Measurements from ENCODE around the gene ILKAP. TPM values are rescaled to one million over a fixed set of nuclear protein-coding genes. Genes with fewer than 3 reads are reported as not detected.

The ILKAP gene
- total RNA-seq, 1 donor from 2014 or later, result 63.2 TPM

- Mint-ChIP-seq H3K27ac (ENCODE audit: unreplicated experiment) (no peak overlapping the region), H3K27me3 (ENCODE audit: low read depth) (no peaks in the 10 kb centered on the region), H3K36me3 (ENCODE audit: low read depth) (no peaks in the 10 kb centered on the region), H3K4me3 (no peak overlapping the region), H3K4me1 (no peaks in the 10 kb centered on the region), H3K9me3 (no peaks in the 10 kb centered on the region)
- DNase-seq (ENCODE audit: low read depth, low spot score), result no peak
- TF ChIP-seq CTCF (conservative IDR thresholded peaks at IDR 0.05), result no peak
Observed at GRCh38 chr2:238130696-238131628, 72.5 kb downstream of the ILKAP start.

DNA sequence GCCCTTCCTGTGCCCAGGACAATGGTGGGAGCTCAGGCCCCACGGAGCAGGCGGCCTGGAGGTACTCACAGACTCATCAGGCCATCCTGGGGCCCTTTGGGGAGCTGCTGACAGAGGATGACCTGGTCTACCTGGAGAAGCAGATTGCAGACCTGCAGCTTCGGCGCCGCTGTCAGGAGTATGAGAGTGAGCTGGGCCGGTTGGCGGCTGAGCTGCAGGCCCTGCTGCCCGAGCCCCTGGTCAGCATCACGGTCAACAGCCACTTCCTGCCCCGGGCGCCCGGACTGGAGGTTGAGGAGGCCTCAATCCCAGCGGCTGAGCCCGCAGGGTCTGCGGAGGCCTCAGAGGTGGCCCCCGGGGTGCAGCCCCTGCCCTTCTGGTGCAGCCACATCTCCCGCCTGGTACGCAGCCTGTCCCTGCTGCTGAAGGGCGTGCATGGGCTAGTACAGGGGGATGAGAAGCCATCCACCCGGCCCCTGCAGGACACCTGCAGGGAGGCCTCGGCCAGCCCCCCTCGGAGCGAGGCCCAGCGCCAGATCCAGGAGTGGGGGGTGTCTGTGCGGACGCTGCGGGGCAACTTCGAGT lies 73.3 kb downstream of the ILKAP start:
- Mint-ChIP-seq H3K4me3 (no peak overlapping the region), H3K27me3 (ENCODE audit: low read depth) (no peaks in the 10 kb centered on the region), H3K9me3 (no peaks in the 10 kb centered on the region), H3K4me1 (no peaks in the 10 kb centered on the region), H3K36me3 (ENCODE audit: low read depth) (no peaks in the 10 kb centered on the region), H3K27ac (ENCODE audit: unreplicated experiment) (no peak overlapping the region)
- DNase-seq (ENCODE audit: low read depth, low spot score), result no peak
- no peak for TF ChIP-seq CTCF (conservative IDR thresholded peaks at IDR 0.05)

- no peak overlapping the region for H3K27ac Mint-ChIP-seq (ENCODE audit: unreplicated experiment)
- H3K4me1 Mint-ChIP-seq, result no peaks in the 10 kb centered on the region
- H3K36me3 Mint-ChIP-seq (ENCODE audit: low read depth), result no peaks in the 10 kb centered on the region
- no peaks in the 10 kb centered on the region for H3K27me3 Mint-ChIP-seq (ENCODE audit: low read depth)
- H3K9me3 Mint-ChIP-seq, result no peaks in the 10 kb centered on the region
- no peak overlapping the region for H3K4me3 Mint-ChIP-seq
- no peak for DNase-seq (ENCODE audit: low read depth, low spot score)
- TF ChIP-seq CTCF (conservative IDR thresholded peaks at IDR 0.05), result no peak
Observed at GRCh38 chr2:238129166-238130010, 74.1 kb downstream of the ILKAP start.

- Mint-ChIP-seq H3K4me1 (no peaks in the 10 kb centered on the region), H3K36me3 (ENCODE audit: low read depth) (no peaks in the 10 kb centered on the region), H3K27ac (ENCODE audit: unreplicated experiment) (no peak overlapping the region), H3K27me3 (ENCODE audit: low read depth) (no peaks in the 10 kb centered on the region), H3K9me3 (no peaks in the 10 kb centered on the region), H3K4me3 (no peak overlapping the region)
- no peak for DNase-seq (ENCODE audit: low read depth, low spot score)
- TF ChIP-seq CTCF (conservative IDR thresholded peaks at IDR 0.05), result no peak
Observed at GRCh38 chr2:238128534-238129001, 74.9 kb downstream of the ILKAP start.

DNA sequence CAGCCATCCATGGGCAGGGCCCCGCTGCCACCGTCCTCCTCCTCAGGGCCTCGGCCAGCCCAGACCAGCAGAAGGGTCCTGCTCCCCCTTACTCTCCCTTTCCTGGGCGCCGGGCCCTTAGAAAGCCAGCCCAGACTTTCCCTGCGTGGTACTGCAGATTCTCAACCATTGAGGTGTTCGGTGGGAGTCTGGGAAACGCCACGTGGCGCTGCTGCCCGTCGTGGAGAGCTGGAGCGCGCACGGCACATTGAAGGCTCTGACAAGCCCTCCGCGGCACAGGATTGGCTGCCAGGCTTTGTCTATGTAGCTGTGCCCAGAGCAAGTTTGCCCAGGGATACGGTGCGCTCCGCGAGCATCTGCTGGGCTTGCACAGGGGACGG lies 75.4 kb downstream of the ILKAP start:
- Mint-ChIP-seq H3K27me3 (ENCODE audit: low read depth) (no peaks in the 10 kb centered on the region), H3K4me3 (no peak overlapping the region), H3K36me3 (ENCODE audit: low read depth) (no peaks in the 10 kb centered on the region), H3K9me3 (no peaks in the 10 kb centered on the region), H3K27ac (ENCODE audit: unreplicated experiment) (no peak overlapping the region), H3K4me1 (no peaks in the 10 kb centered on the region)
- TF ChIP-seq CTCF (conservative IDR thresholded peaks at IDR 0.05), result no peak
- DNase-seq (ENCODE audit: low read depth, low spot score), result no peak
